MCF 10A (cell line): ENCODE results near the gene GPSM1. TPM values are rescaled to one million over a fixed set of nuclear protein-coding genes. Genes with fewer than 3 reads are reported as not detected.
A peak's percentile ranks its signal among the peaks of the same experiment; 100 is the strongest.

Source experiments
- BruUV-seq: library from RNA; stranded (reverse); fragments of 400-500 nt; replicated peaks from 2 replicates; lab custom pipeline; 2021; lab: Mats Ljungman, UMichigan
- CTCF ChIA-PET: fragments of 300-600 bp; sonication (Branson Sonifier 250); formaldehyde crosslinking; extraction: SDS; loops from one replicate; lab custom pipeline; 2021; ENCODE audit warnings: antibody characterized with exemption, inconsistent platforms; lab: Yijun Ruan, JAX
- POLR2A ChIA-PET: fragments of 300-600, 350-650 bp; sonication (Branson Sonifier 250); formaldehyde crosslinking; extraction: SDS; loops from one replicate; lab custom pipeline; 2020; ENCODE audit warnings: antibody characterized with exemption, inconsistent platforms; lab: Yijun Ruan, JAX
- DNase-seq: peaks from one replicate; pipeline ENCODE4 v3.0.0-alpha.2; 2018; ENCODE audit not compliant: unreplicated experiment
- H3K27ac Mint-ChIP-seq: one replicate; pipeline ENCODE4 v1.8.0; 2022; ENCODE audit warnings: mild to moderate bottlenecking, low read depth, mixed read lengths; ENCODE audit not compliant: unreplicated experiment
- H3K27me3 Mint-ChIP-seq: one replicate; pipeline ENCODE4 v1.8.0; 2022; ENCODE audit warnings: mixed read lengths; ENCODE audit not compliant: insufficient read depth, unreplicated experiment
- H3K36me3 Mint-ChIP-seq: one replicate; pipeline ENCODE4 v1.8.0; 2022; ENCODE audit warnings: mild to moderate bottlenecking, moderate library complexity, mixed read lengths; ENCODE audit not compliant: insufficient read depth, unreplicated experiment
- H3K4me1 Mint-ChIP-seq: one replicate; pipeline ENCODE4 v1.8.0; 2022; ENCODE audit warnings: mixed read lengths; ENCODE audit not compliant: insufficient read depth, unreplicated experiment
- H3K4me3 Mint-ChIP-seq: one replicate; pipeline ENCODE4 v1.8.0; 2022; ENCODE audit warnings: mild to moderate bottlenecking, moderate library complexity, mixed read lengths; ENCODE audit not compliant: unreplicated experiment
- H3K9me3 Mint-ChIP-seq: one replicate; pipeline ENCODE4 v1.8.0; 2022; ENCODE audit warnings: mixed read lengths; ENCODE audit not compliant: unreplicated experiment
- CTCF ChIP-seq: fragments of 200-600 bp; IDR thresholded peaks from one replicate; pipeline ENCODE4 v1.8.0; 2022; ENCODE audit warnings: antibody characterized with exemption, mild to moderate bottlenecking; ENCODE audit not compliant: unreplicated experiment
- intact Hi-C: fragments of 100-400 bp; cut with micrococcal nuclease; formaldehyde crosslinking; loops from 2 replicates; pipeline ENCODE4 v1.14.1; 2022
- total RNA-seq: library from RNA; stranded (reverse); gene quantifications from 2 replicates; pipeline ENCODE4 v1.2.3, GENCODE V29; 2022

GPSM1 gene
- total RNA-seq, 1 experiment from 2014 or later = 15.5 TPM

GRCh38 chr9:136341042-136341655, 13.8 kb downstream of the GPSM1 start:
- Mint-ChIP-seq H3K27me3 (no peaks in the 10 kb centered on the region), H3K9me3 (no peaks in the 10 kb centered on the region), H3K27ac (no peak overlapping the region), H3K36me3 (peaks cover 6% of the 10 kb centered on the region), H3K4me1 (no peaks in the 10 kb centered on the region), H3K4me3 (no peak overlapping the region)
- intact Hi-C loops = no loop called here
- POLR2A ChIA-PET = no interaction called here
- TF ChIP-seq CTCF = no peak
- DNase-seq = no peak
- no TSS peak for BruUV-seq
- CTCF ChIA-PET = interaction anchor here (0.6 to 0.7 kb wide), 3 partner anchors 14 to 86 kb away, joined by 3 to 4 read pairs (median 3); no protein-coding TSS in a partner anchor

- ChIA-PET CTCF (interaction anchor here (0.6 kb wide), 1 partner anchor 87 kb away, joined by 3 read pairs; no protein-coding TSS in a partner anchor), POLR2A (interaction anchor here (1.0 kb wide), 1 partner anchor 21 kb away, joined by 3 read pairs; no protein-coding TSS in a partner anchor)
- Mint-ChIP-seq H3K27ac (no peak overlapping the region), H3K27me3 (no peaks in the 10 kb centered on the region), H3K9me3 (no peaks in the 10 kb centered on the region), H3K4me1 (no peaks in the 10 kb centered on the region), H3K36me3 (peaks cover 6% of the 10 kb centered on the region), H3K4me3 (no peak overlapping the region)
- BruUV-seq = no TSS peak
- DNase-seq = no peak
- intact Hi-C loops = no loop called here
- TF ChIP-seq CTCF = no peak
Measured at GRCh38 chr9:136341769-136342168, 14.4 kb downstream of the GPSM1 start.

- CTCF ChIA-PET = interaction anchor here (0.6 kb wide), 1 partner anchor 65 kb away, joined by 3 read pairs; no protein-coding TSS in a partner anchor
- Mint-ChIP-seq H3K4me3 (no peak overlapping the region), H3K4me1 (no peaks in the 10 kb centered on the region), H3K27ac (no peak overlapping the region), H3K27me3 (no peaks in the 10 kb centered on the region), H3K36me3 (peaks cover 6% of the 10 kb centered on the region), H3K9me3 (no peaks in the 10 kb centered on the region)
- intact Hi-C loops = no loop called here
- peak; percentile 54 for DNase-seq
- POLR2A ChIA-PET = interaction anchor here (0.5 to 1.0 kb wide), 2 partner anchors 21 to 344 kb away, joined by 3 to 4 read pairs; no protein-coding TSS in a partner anchor
- BruUV-seq = no TSS peak
- TF ChIP-seq CTCF = no peak
Measured at GRCh38 chr9:136342181-136343120, 15.1 kb downstream of the GPSM1 start.
